Type B pancreatic cell (in vitro differentiated cells): Measurements from ENCODE around the gene OSBP2. TPM values are rescaled to one million over a fixed set of nuclear protein-coding genes. Genes with fewer than 3 reads are reported as not detected.

Experiments
- DNase-seq: peaks from one replicate; pipeline ENCODE4 v3.0.0; 2021; ENCODE audit warnings: mixed read lengths; ENCODE audit not compliant: unreplicated experiment; ENCODE audit errors: extremely low spot score
- H3K27ac Mint-ChIP-seq: 2 replicates; pipeline ENCODE4 v1.8.0; 2021; ENCODE audit warnings: mild to moderate bottlenecking, mixed read lengths
- H3K27me3 Mint-ChIP-seq: 2 replicates; pipeline ENCODE4 v1.8.0; 2021; ENCODE audit warnings: mixed read lengths
- H3K36me3 Mint-ChIP-seq: 2 replicates; pipeline ENCODE4 v1.8.0; 2021; ENCODE audit warnings: mixed read lengths
- H3K4me1 Mint-ChIP-seq: one replicate; pipeline ENCODE4 v1.8.0; 2021; ENCODE audit warnings: mixed read lengths; ENCODE audit not compliant: unreplicated experiment
- H3K4me3 Mint-ChIP-seq: 2 replicates; pipeline ENCODE4 v1.8.0; 2021; ENCODE audit warnings: mild to moderate bottlenecking, mixed read lengths
- H3K9me3 Mint-ChIP-seq: 2 replicates; pipeline ENCODE4 v1.8.0; 2021; ENCODE audit warnings: mixed read lengths
- CTCF ChIP-seq: fragments of 200-600 bp; sonication (generic); conservative IDR thresholded peaks from 2 replicates; pipeline ENCODE4 v1.5.0; 2021; ENCODE audit warnings: antibody characterized with exemption, mild to moderate bottlenecking
- total RNA-seq: library from RNA; stranded (reverse); gene quantifications from 2 replicates; pipeline ENCODE4 v1.2.1, GENCODE V29; 2021; ENCODE audit warnings: low replicate concordance

The OSBP2 gene
- total RNA-seq, 1 donor from 2014 or later, result 8.1 TPM

- no peak overlapping the region for H3K4me3 Mint-ChIP-seq
- no peaks in the 10 kb centered on the region for H3K9me3 Mint-ChIP-seq
- no peak overlapping the region for H3K27ac Mint-ChIP-seq
- no peak for TF ChIP-seq CTCF
- peak; percentile 55 for DNase-seq
- no peaks in the 10 kb centered on the region for H3K36me3 Mint-ChIP-seq
- peaks cover 66% of the 10 kb centered on the region for H3K27me3 Mint-ChIP-seq
- no peaks in the 10 kb centered on the region for H3K4me1 Mint-ChIP-seq
Measured at GRCh38 chr22:30825711-30826505, 131.2 kb downstream of the OSBP2 start.

GRCh38 chr22:30826670-30827355, 132.1 kb downstream of the OSBP2 start:
- DNase-seq, result no peak
- H3K4me3 Mint-ChIP-seq, result no peak overlapping the region
- H3K27ac Mint-ChIP-seq, result no peak overlapping the region
- H3K27me3 Mint-ChIP-seq, result peaks cover 56% of the 10 kb centered on the region
- no peaks in the 10 kb centered on the region for H3K36me3 Mint-ChIP-seq
- H3K9me3 Mint-ChIP-seq, result no peaks in the 10 kb centered on the region
- no peaks in the 10 kb centered on the region for H3K4me1 Mint-ChIP-seq
- TF ChIP-seq CTCF, result no peak

GRCh38 chr22:30827646-30828045, 133.0 kb downstream of the OSBP2 start:
- no peaks in the 10 kb centered on the region for H3K4me1 Mint-ChIP-seq
- DNase-seq, result peak; percentile 32
- no peak for TF ChIP-seq CTCF
- H3K27me3 Mint-ChIP-seq, result peaks cover 52% of the 10 kb centered on the region
- H3K27ac Mint-ChIP-seq, result no peak overlapping the region
- H3K9me3 Mint-ChIP-seq, result no peaks in the 10 kb centered on the region
- no peak overlapping the region for H3K4me3 Mint-ChIP-seq
- H3K36me3 Mint-ChIP-seq, result no peaks in the 10 kb centered on the region

GRCh38 chr22:30828187-30829155, 133.8 kb downstream of the OSBP2 start:
- Mint-ChIP-seq H3K27ac (no peak overlapping the region), H3K4me1 (no peaks in the 10 kb centered on the region), H3K9me3 (no peaks in the 10 kb centered on the region), H3K4me3 (no peak overlapping the region), H3K36me3 (no peaks in the 10 kb centered on the region), H3K27me3 (peaks cover 44% of the 10 kb centered on the region)
- no peak for TF ChIP-seq CTCF
- DNase-seq, result peak; percentile 50

- Mint-ChIP-seq H3K27ac (no peak overlapping the region), H3K4me1 (no peaks in the 10 kb centered on the region), H3K9me3 (no peaks in the 10 kb centered on the region), H3K36me3 (no peaks in the 10 kb centered on the region), H3K4me3 (no peak overlapping the region), H3K27me3 (peaks cover 29% of the 10 kb centered on the region)
- DNase-seq, result peak; percentile 42
- no peak for TF ChIP-seq CTCF
Measured at GRCh38 chr22:30829901-30830550, 135.4 kb downstream of the OSBP2 start.
